Hepatocyte (in vitro differentiated cells): ENCODE results near the gene TBC1D1. TPM values are rescaled to one million over a fixed set of nuclear protein-coding genes. Genes with fewer than 3 reads are reported as not detected.

Experiments used
- DNase-seq: peaks from one replicate; pipeline ENCODE4 v3.0.0-alpha.2; 2016; ENCODE audit warnings: low spot score
- H2AFZ ChIP-seq: fragments of 200-600 bp; sonication (generic); 2 replicates; pipeline ENCODE4 v1.6.0; 2016; ENCODE audit warnings: antibody characterized with exemption, mild to moderate bottlenecking
- H3K27ac ChIP-seq: fragments of 200-600 bp; sonication (generic); 2 replicates; pipeline ENCODE4 v1.5.1; 2016; ENCODE audit warnings: mild to moderate bottlenecking
- H3K27me3 ChIP-seq: fragments of 200-600 bp; sonication (generic); 2 replicates; pipeline ENCODE4 v1.6.1; 2016
- H3K36me3 ChIP-seq: fragments of 200-600 bp; sonication (generic); replicated peaks from 2 replicates; pipeline ENCODE4 v1.5.1; 2016; ENCODE audit warnings: low read depth; ENCODE audit not compliant: insufficient read depth
- H3K4me1 ChIP-seq: fragments of 200-600 bp; sonication (generic); 2 replicates; pipeline ENCODE4 v1.5.1; 2016; ENCODE audit warnings: mild to moderate bottlenecking, moderate library complexity; ENCODE audit not compliant: insufficient read depth
- H3K4me2 ChIP-seq: fragments of 200-600 bp; sonication (generic); 2 replicates; pipeline ENCODE4 v1.6.0; 2016
- H3K4me3 ChIP-seq: fragments of 200-600 bp; sonication (generic); 2 replicates; pipeline ENCODE4 v1.5.1; 2016; ENCODE audit warnings: mild to moderate bottlenecking
- H3K79me2 ChIP-seq: fragments of 200-600 bp; sonication (generic); 2 replicates; pipeline ENCODE4 v1.6.0; 2017; ENCODE audit warnings: mild to moderate bottlenecking
- H3K9me2 ChIP-seq: fragments of 200-600 bp; sonication (generic); replicated peaks from 2 replicates; pipeline ENCODE4 v1.6.0; 2017; ENCODE audit warnings: mild to moderate bottlenecking; ENCODE audit not compliant: insufficient read depth
- H3K9me3 ChIP-seq: fragments of 200-600 bp; sonication (generic); 2 replicates; pipeline ENCODE4 v1.5.1; 2016; ENCODE audit warnings: low read depth, mild to moderate bottlenecking
- H4K20me1 ChIP-seq: fragments of 200-600 bp; sonication (generic); 2 replicates; pipeline ENCODE4 v1.6.0; 2016; ENCODE audit warnings: mild to moderate bottlenecking; ENCODE audit not compliant: insufficient read depth, poor library complexity, severe bottlenecking
- EZH2 ChIP-seq: fragments of 200-600 bp; sonication (generic); IDR thresholded peaks from 2 replicates; pipeline ENCODE4 v1.6.1; 2016; ENCODE audit warnings: antibody characterized with exemption, mild to moderate bottlenecking, borderline replicate concordance
- EZH2phosphoT487 ChIP-seq: fragments of 200-600 bp; sonication (generic); IDR thresholded peaks from one replicate; pipeline ENCODE4 v1.6.1; 2018; ENCODE audit warnings: antibody characterized with exemption, mild to moderate bottlenecking, low read depth, moderate library complexity; ENCODE audit not compliant: unreplicated experiment, severe bottlenecking
- WGBS: methylation state at CpG from one replicate; pipeline ENCODE4 v1.1.6; 2016; ENCODE audit warnings: low lambda C conversion rate; ENCODE audit errors: missing lambda C conversion rate; 5-methylcytosine and 5-hydroxymethylcytosine counted together
- polyA plus RNA-seq: library from polyadenylated mRNA; unstranded; fragments of >200 nt; fragmentation: Nextera tagmentation; extraction: Ambion mirVana; gene quantifications from 2 replicates; pipeline ENCODE4 v1.2.1, GENCODE V29; 2016
- total RNA-seq: library from RNA; depleted of rRNA; stranded (reverse); fragments of >200 nt; gene quantifications from 2 replicates; pipeline ENCODE4 v1.2.3, GENCODE V29; 2014
- TF ChIP-seq, protein P1 (sequence below): fragments of 200-600 bp; sonication (generic); IDR thresholded peaks from 2 replicates; pipeline ENCODE4 v1.5.1; 2016; ENCODE audit warnings: antibody characterized with exemption, mild to moderate bottlenecking; ENCODE audit not compliant: poor library complexity

TBC1D1 gene
- total and polyA plus RNA-seq, 2 experiments from 2014 or later, result 45.6 to 117 TPM

DNA sequence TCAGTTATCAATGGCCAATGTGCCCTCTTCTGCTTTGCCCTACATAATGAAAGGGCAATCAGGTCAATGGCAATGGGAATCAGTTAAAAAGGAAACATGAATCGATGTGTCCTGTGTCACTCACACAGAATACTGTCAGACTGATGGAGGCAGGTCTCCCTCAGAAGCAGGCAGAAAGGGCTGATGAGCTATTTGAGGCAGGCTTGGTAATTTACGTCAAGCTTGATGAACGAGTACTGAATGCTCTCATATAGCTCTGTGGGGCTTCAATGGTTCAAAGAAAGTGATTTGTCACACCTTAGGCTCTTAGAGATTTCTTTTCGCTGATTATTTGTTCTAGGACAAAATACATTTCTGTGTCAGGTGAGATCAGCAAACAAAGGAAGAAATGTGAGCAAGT is 22.6 kb upstream of the TBC1D1 start:
- H2AFZ ChIP-seq, result no peak overlapping the region
- H4K20me1 ChIP-seq, result no peaks in the 10 kb centered on the region
- H3K27me3 ChIP-seq, result no peaks in the 10 kb centered on the region
- no peak for DNase-seq
- H3K79me2 ChIP-seq, result no peaks in the 10 kb centered on the region
- no peaks in the 10 kb centered on the region for H3K4me1 ChIP-seq
- H3K9me2 ChIP-seq, result no peaks in the 10 kb centered on the region
- no peaks in the 10 kb centered on the region for H3K36me3 ChIP-seq
- no peak for TF ChIP-seq EZH2
- TF ChIP-seq, protein P1, sequence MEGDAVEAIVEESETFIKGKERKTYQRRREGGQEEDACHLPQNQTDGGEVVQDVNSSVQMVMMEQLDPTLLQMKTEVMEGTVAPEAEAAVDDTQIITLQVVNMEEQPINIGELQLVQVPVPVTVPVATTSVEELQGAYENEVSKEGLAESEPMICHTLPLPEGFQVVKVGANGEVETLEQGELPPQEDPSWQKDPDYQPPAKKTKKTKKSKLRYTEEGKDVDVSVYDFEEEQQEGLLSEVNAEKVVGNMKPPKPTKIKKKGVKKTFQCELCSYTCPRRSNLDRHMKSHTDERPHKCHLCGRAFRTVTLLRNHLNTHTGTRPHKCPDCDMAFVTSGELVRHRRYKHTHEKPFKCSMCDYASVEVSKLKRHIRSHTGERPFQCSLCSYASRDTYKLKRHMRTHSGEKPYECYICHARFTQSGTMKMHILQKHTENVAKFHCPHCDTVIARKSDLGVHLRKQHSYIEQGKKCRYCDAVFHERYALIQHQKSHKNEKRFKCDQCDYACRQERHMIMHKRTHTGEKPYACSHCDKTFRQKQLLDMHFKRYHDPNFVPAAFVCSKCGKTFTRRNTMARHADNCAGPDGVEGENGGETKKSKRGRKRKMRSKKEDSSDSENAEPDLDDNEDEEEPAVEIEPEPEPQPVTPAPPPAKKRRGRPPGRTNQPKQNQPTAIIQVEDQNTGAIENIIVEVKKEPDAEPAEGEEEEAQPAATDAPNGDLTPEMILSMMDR, result no peak
- TF ChIP-seq EZH2phosphoT487, result no peak
- no peak overlapping the region for H3K27ac ChIP-seq
- no peaks in the 10 kb centered on the region for H3K9me3 ChIP-seq
- H3K4me3 ChIP-seq, result no peak overlapping the region
- WGBS, result 76% methylated on average over 4 of the region's 4 CpGs
- no peak overlapping the region for H3K4me2 ChIP-seq

DNA sequence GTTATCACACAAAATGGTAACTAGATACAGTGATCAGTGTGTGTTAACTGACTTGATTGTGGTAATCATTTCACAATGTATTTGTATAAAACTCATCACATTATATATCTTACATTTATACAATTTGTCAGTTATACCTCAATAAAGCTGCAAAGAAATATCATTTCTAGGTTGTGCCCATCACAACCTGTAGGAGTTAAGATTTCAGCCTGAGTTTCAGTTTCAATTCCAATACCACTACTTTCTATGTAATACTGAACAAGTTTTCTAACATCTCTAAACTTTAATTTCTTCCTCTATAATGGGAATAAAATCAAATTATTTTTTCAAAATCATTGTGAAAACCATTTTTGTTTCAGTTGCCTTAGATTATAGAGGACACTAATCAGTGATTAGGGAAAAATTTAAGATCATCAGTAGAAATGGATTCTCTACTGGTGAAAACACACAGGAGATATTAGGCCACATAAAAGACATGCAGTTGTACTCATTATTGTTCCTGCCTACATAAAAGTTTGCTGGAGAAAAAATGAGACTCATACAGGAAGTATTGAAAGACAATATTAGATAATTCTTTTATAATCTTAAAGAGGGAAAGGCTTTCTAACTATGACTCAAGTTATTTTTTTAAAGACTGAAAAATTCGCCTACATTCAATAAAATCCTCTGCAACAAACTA is 18.4 kb upstream of the TBC1D1 start:
- Histone ChIP-seq H3K27ac (no peak overlapping the region), H3K27me3 (no peaks in the 10 kb centered on the region), H3K4me3 (no peak overlapping the region), H3K4me1 (no peaks in the 10 kb centered on the region), H2AFZ (no peak overlapping the region), H4K20me1 (no peaks in the 10 kb centered on the region), H3K9me3 (no peaks in the 10 kb centered on the region), H3K36me3 (no peaks in the 10 kb centered on the region), H3K79me2 (no peaks in the 10 kb centered on the region), H3K9me2 (no peaks in the 10 kb centered on the region), H3K4me2 (no peak overlapping the region)
- 88% methylated on average over 1 of the region's 1 CpG for WGBS
- no peak for TF ChIP-seq EZH2phosphoT487
- TF ChIP-seq, protein P1, result no peak
- no peak for TF ChIP-seq EZH2
- no peak for DNase-seq

DNA sequence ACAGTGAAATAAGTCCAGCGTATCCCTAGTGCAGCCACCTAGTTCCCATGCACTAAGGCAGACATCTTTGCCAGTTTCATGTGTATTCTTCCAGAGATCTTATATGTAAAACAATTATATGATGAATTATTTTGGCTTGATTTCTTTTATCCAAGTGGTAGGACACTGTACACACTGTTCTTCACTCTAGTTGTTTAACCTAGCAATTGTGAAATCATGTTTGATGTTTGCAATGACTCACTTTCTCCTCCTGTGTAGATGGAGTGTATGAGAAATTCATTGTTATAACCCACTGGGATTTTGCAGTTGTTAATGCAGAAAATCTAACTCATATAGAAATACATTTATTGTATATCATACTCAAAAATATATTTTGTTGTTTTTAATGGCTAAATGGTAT is 17.5 kb upstream of the TBC1D1 start:
- H3K4me3 ChIP-seq, result no peak overlapping the region
- H3K27ac ChIP-seq, result no peak overlapping the region
- H3K4me1 ChIP-seq, result no peaks in the 10 kb centered on the region
- no peaks in the 10 kb centered on the region for H3K9me2 ChIP-seq
- H4K20me1 ChIP-seq, result no peaks in the 10 kb centered on the region
- no peak overlapping the region for H3K4me2 ChIP-seq
- TF ChIP-seq EZH2 (no peak), EZH2phosphoT487 (no peak)
- TF ChIP-seq, protein P1, result no peak
- H3K79me2 ChIP-seq, result no peaks in the 10 kb centered on the region
- DNase-seq, result no peak
- H3K9me3 ChIP-seq, result no peaks in the 10 kb centered on the region
- no peak overlapping the region for H2AFZ ChIP-seq
- H3K36me3 ChIP-seq, result no peaks in the 10 kb centered on the region
- WGBS, result 93% methylated on average over 1 of the region's 1 CpG
- H3K27me3 ChIP-seq, result no peaks in the 10 kb centered on the region
